H1 (cell line): ENCODE data around the gene PRKAR2A. TPM values are rescaled to one million over a fixed set of nuclear protein-coding genes. Genes with fewer than 3 reads are reported as not detected.

ENCODE experiments used
- HDAC2 ChIP-seq, 2 experiments: fragments of 300-600 bp in 1 of 2; sonication (generic) in 1 of 2; IDR thresholded peaks; 2 replicates each; pipeline ENCODE4 v1.6.1; 2011 to 2012; ENCODE audit warnings: low read depth in 2 of 2, low read length in 2 of 2, mild to moderate bottlenecking in 2 of 2, moderate library complexity in 2 of 2, borderline replicate concordance in 1 of 2, inconsistent platforms in 1 of 2
- KDM5A ChIP-seq: fragments of 200-600 bp; IDR thresholded peaks from 2 replicates; pipeline ENCODE4 v1.7.1; 2012; ENCODE audit warnings: mild to moderate bottlenecking, low read length, inconsistent platforms, mixed read lengths
- RNF2 ChIP-seq: fragments of 200-900, 300-1000 bp; sonication (generic); IDR thresholded peaks from 2 replicates; pipeline ENCODE4 v1.7.1; 2016; ENCODE audit warnings: borderline replicate concordance, low read depth, mild to moderate bottlenecking, antibody characterized with exemption, low read length; ENCODE audit not compliant: poor library complexity, severe bottlenecking; ENCODE audit errors: missing control alignments
- TCF12 ChIP-seq: IDR thresholded peaks from 2 replicates; pipeline ENCODE4 v1.6.1; 2011; ENCODE audit warnings: low read depth, mild to moderate bottlenecking, low read length
- polyA plus RNA-seq, 7 experiments: library from polyadenylated mRNA; depleted of rRNA in 3 of 7; stranded (reverse) in 5 of 7; unstranded in 2 of 7; fragments of >200 nt in 5 of 7; fragments of 200-250 nt in 2 of 7; gene quantifications; 1 replicate in 5 of 7; 2 replicates in 1 of 7; 4 replicates in 1 of 7; pipeline versions ENCODE4 v1.2.1 to v1.2.3, GENCODE V29; 2011 to 2013; ENCODE audit warnings: missing spikeins in 2 of 7, mixed read lengths in 2 of 7
- total RNA-seq: library from RNA; stranded (reverse); fragmentation: NEBNext Ultra II Directional; extraction: Animal tissue kit (Norgen Biotek cat#: 25700); gene quantifications from 2 replicates; pipeline ENCODE4 v1.2.1, GENCODE V29; 2021

PRKAR2A gene
- total and polyA plus RNA-seq, 2 of the 8 experiments (the other 6 are each of a cell fraction or from before 2014, with no cell fraction given), result 6.3 to 42.4 TPM

DNA sequence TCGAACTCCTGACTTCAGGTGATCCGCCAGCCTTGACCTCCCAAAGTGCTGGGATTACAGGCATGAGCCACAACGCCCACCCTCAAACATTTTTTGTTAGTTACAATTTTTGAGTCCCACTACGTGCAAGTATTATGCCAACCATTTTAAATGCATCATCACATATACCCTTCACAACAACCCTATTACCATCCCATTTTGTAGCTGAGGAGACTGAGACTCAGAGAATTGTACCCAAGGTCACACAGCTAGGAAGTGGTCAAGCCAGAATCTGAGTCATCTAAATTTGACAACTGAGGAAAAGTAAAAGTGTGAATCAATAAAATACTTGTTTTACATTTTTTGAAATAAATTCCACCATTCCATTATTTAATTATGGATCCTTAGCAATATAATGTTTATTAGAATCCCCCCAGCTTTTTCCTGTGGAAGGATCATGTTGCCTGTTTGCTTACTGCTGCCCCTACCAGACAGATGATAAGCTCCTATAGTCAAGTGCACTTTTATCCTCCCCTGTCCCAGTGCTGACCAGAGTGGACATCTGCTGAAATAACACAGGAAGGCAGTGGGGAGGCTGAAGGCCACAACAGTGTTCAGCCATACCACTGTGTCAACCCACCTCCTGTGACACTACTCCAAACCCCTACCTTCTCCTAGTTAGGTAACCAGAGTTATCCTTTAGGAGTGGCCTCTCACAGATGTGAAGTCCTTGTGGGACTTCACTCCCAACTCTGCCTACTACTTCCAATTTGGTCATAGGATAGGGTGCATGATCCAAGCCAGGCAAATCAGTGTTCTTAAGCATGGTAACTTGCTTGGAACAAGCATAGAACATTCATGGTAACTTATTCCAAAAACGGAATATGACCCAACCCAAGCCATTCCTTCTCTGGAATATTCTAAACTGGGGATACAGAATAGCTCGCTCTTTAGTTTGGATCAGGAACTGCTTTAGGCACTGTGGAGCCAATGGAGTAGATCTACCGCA, 28.1 kb downstream of the PRKAR2A start (continued):
- no peak for TF ChIP-seq RNF2
- TF ChIP-seq TCF12, result no peak
- TF ChIP-seq HDAC2 (IDR thresholded peaks at IDR 0.05; ENCODE audit: borderline replicate concordance in 1 of 2, low read depth in 2 of 2, low read length in 2 of 2), result no peak
- TF ChIP-seq KDM5A, result no peak
